HG02759 (cell line): ENCODE data around the gene ZNF649.
"Not testable (repeated sequence)": the region's sequence is repeated elsewhere in the genome, so short reads cannot be mapped to it uniquely, and the experiment has no call there.

Source experiments
- ATAC-seq: cut with Tn5 transposase; IDR thresholded peaks from one replicate; pipeline ENCODE4 v1.9.1; 2021; ENCODE audit warnings: mild to moderate bottlenecking, moderate library complexity; ENCODE audit not compliant: unreplicated experiment

Gene ZNF649

GRCh38 chr19:51904331-51905165 lies at the start of gene ZNF649:
ZNF649 (minus strand) TSS chr19:51905017; CDS start chr19:51900107, 4,910 bp downstream.
- peak; percentile 85 for ATAC-seq

GRCh38 chr19:51948975-51949374 lies 44.2 kb upstream of the ZNF649 start:
- no peak for ATAC-seq

GRCh38 chr19:51946602-51947001 lies 41.8 kb upstream of the ZNF649 start:
- no peak for ATAC-seq

GRCh38 chr19:51944798-51945552 lies 40.2 kb upstream of the ZNF649 start:
- no peak for ATAC-seq

DNA sequence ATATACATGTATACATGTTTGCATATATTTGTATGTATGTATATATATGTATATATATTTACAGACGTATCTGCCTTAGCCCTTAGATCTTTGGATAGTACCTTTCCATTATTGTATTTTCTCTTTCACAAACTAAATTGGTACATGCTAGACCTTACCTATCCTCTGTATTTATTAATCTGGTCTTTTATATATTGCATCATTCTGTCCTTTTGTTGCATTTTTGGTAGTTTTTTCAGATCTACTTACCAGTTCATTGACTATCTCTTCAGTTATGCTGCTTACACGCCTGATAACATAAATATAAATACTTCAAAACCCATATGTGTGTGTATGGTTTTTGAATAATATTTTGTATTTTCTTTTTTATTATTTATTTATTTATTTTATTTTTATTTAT lies 34.1 kb upstream of the ZNF649 start:
- no peak for ATAC-seq

DNA sequence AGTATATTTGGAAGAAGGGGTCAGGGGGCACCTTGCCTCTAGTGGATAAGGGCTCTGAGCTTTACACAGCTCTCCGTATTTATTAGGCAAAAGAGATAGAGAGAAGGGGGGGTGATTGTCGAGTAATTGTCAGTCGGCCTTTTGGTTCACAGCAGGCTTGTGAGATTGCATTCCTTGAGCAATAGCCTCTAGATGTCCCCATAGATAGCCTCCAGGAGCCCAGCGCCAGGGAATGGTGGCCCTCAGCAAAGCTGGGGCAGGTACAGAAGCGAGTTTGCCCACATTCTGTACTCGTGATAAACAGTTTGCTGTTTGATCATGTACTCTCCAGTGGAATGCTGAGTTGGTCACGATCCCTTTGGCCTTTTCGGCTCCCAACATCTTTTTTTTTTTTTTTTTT lies 27.1 kb upstream of the ZNF649 start:
- ATAC-seq: no peak

GRCh38 chr19:51927859-51928258 lies 23.0 kb upstream of the ZNF649 start:
- ATAC-seq: no peak

DNA sequence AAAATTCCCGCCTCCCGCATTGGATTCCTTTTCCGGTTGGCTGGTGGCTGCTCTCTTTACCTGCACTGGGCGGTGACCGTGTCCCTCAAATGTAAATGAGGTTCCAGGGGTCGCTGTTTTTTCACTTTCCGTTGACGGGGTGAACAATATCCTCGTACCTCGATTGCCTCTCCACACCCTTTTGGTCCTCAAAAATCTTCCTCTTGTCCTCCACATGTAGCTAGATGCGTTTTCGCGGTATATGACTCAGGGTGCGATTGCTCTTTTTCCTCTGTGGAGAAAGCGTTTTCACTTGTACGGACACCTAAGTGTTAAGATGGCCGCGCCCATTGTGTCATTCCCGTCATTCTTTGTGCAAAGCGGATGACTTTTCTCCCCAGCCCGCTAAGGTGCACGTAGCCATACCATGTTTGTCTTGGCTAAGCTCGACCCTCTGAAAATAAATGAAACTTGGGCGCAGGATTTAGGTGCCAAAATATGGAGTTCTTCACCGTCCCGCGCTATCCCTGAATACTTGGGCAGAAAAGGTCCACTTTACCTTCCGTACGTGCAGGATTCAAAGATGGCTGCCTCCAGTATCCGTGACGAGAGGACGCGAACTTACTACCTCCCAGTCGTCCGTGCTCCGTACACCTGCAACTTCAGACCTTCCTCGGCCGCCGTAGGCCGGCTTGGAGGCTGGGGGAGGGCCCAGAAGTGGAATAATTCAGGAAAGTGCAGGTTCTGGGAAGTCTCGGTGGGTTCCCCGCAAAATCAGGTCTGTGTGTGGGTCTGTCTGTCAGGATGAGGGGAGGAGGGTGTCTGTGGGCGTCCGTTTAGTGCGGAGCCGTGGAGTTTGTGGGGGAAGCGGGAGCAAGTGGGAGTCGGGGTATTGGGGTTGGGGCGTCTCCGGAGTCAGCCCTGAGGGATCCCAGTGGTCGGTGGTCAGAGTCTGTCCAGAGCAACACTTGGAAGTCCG lies 22.2 kb upstream of the ZNF649 start, which contains the start of gene ZNF613:
Gene ZNF613, plus strand, starts transcription at position 689 of the 958 bp plus-strand sequence. CDS start 8,749 bp downstream, outside the sequence.
- peak; percentile 87 for ATAC-seq

GRCh38 chr19:51926426-51926783 lies 21.6 kb upstream of the ZNF649 start:
- ATAC-seq: no peak

GRCh38 chr19:51921949-51922348 lies 17.1 kb upstream of the ZNF649 start:
- no peak for ATAC-seq

- ATAC-seq: no peak
Observed at GRCh38 chr19:51919606-51920005, 14.8 kb upstream of the ZNF649 start.

- no peak for ATAC-seq
Observed at GRCh38 chr19:51916167-51916566, 11.3 kb upstream of the ZNF649 start.

GRCh38 chr19:51915324-51915867 lies 10.6 kb upstream of the ZNF649 start:
- no peak for ATAC-seq

DNA sequence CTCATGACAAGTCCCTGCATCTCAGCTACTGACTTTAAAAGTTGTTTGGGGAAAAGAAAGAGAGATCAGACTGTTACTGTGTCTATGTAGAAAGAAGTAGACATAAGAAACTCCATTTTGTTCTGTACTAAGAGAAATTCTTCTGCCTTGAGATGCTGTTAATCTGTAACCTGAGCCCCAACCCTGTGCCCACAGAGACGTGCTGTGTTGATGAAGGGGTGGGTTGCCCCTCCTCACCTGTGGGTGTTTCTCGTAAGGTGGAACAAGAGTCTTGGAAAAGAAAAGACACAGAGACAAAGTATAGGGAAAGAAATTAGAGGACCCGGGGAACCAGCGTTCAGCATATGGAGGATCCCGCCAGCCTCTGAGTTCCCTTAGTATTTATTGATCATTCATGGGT lies 3.2 kb upstream of the ZNF649 start:
- not testable (repeated sequence) for ATAC-seq

- not testable (repeated sequence) for ATAC-seq
Observed at GRCh38 chr19:51906108-51906507, 1.3 kb upstream of the ZNF649 start.

DNA sequence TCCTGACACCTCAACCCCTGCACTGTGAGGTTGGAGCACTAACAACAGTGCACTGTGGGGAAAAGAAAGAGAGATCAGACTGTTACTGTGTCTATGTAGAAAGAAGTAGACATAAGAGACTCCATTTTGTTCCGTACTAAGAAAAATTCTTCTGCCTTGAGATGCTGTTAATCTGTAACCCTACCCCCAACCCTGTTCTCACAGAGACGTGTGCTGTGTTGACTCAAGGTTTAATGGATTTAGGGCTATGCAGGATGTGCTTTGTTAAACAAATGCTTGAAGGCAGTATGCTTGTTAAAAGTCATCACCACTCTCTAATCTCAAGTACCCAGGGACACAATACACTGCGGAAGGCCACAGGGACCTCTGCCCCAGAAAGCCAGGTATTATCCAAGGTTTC lies 822 bp upstream of the ZNF649 start:
- ATAC-seq: not testable (repeated sequence)

DNA sequence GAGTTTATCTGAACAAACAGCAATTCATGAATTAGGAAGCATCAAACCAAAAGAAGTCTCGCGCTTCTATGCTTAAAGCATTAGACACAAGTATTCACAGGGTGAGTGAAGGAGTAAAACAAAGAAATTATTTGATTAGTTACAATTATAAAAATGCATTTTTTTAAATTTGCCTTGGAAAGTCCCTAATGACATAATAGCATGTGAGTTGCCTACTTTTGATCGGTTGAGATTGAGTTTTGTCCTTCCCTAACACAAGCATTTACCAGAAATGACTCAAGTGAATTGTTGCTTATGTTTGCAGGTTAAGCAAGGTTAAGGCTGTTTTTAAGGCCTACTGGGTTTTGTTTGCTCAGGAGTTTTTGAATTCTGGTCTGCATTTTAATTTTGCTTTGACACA lies 389 bp upstream of the ZNF649 start:
- peak; percentile 6 for ATAC-seq

DNA sequence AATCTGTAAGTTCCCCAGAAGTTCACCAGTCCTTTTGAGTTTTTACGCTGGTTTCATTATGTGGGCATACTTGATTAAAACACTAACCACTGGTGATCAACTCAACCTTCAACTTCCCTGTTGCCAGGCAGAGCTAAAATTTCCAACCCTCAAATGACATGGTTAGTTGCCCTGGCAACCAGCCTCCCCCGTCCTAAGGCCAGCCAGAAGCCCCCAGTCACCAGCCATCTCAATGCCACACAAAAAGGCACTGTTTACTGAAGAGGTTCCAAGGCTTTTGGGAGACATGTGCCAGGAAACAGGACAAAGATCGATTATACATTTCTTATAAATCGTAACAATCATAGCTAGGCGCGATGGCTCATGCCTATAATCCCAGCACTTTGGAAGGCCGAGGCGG lies 1.6 kb downstream of the ZNF649 start:
- no peak for ATAC-seq

DNA sequence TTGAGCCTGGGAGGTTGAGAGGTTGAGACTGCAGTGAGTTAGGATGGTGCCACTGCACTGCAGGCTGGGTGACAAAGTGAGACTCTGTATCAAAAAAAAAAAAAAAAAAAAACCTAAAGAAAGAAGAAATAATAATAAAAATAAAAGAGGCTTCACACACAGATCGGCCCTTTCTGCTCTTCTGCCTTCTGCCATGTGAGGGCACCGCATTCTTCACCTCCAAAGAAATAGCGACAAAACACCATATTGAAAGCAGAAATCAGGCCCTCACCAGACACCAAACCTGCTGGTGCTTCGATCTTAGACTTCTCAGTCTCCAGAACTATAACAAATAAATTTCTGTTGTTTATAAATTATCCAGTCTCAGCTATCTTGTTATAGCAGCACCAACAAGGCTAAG lies 3.0 kb downstream of the ZNF649 start:
- ATAC-seq: no peak

GRCh38 chr19:51891193-51891747 lies 13.5 kb downstream of the ZNF649 start:
- ATAC-seq: no peak
